Right renal pelvis (tissue), 4 donors: Measurements from ENCODE around the gene S100A8. TPM values are rescaled to one million over a fixed set of nuclear protein-coding genes. Genes with fewer than 3 reads are reported as not detected.
"Not testable (repeated sequence)": the region's sequence is repeated elsewhere in the genome, so short reads cannot be mapped to it uniquely, and the experiment has no call there.

Experiments
- DNase-seq, 4 donors: peaks; one replicate each; pipeline ENCODE4 v3.0.0-alpha.2; 2013; ENCODE audit warnings: low read depth in 4 of 4, low spot score in 3 of 4, missing footprints in 1 of 4
- polyA plus RNA-seq, 4 donors: library from polyadenylated mRNA; unstranded; fragments of 120-200 nt; gene quantifications; one replicate each; pipeline ENCODE4 v1.2.1, GENCODE V29; 2013; ENCODE audit not compliant: insufficient read length in 4 of 4

S100A8 gene
- polyA plus RNA-seq, 4 donors: 4.5 to 15.2 (median 10.9) TPM

DNA sequence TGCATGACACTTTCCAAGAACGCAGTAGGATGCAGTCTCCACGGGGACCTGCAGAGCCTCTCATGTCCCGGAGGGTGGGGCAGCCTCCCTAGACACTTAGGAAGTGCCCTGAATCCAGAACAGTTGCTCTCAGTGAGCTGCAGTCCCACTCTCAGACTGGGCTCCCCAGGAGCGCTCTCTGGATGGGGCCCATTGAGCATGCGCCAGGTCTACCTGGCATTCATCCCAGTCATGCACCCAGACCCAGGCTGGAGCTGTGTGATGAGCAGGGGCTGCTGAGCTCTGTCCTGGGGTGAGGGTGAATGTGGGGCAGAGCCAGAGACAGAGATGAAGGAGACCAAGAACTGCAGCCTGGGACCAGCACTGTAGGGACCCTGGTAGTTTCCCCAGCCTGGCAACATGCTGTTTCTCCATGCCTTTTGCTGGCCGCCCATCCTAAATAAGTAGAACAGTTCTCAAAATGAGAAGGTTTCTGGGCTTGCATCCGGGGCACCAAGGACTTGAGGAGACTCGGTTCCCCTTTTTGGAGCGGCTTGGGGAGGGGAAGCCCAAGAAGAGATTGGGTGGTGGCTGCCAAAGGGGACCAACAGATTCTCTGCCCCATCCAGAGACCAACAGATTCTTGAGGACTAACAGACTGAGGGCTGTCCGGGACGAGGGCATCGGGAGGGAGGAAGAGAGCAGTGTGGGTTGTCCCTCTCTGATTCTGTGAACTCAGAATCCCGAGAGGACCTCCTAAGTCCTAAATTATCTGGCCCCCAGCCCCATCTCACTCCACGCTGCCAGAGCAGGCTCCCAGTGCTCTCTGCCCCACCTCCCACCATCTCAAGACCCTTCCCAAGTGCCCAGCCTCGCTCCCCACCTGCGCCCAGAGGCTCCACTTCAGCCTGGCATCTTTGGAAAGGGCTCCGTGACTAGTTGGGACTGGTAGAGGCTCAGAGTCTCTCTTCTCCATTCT is 41.2 kb downstream of the S100A8 start:
- no peak for DNase-seq

DNA sequence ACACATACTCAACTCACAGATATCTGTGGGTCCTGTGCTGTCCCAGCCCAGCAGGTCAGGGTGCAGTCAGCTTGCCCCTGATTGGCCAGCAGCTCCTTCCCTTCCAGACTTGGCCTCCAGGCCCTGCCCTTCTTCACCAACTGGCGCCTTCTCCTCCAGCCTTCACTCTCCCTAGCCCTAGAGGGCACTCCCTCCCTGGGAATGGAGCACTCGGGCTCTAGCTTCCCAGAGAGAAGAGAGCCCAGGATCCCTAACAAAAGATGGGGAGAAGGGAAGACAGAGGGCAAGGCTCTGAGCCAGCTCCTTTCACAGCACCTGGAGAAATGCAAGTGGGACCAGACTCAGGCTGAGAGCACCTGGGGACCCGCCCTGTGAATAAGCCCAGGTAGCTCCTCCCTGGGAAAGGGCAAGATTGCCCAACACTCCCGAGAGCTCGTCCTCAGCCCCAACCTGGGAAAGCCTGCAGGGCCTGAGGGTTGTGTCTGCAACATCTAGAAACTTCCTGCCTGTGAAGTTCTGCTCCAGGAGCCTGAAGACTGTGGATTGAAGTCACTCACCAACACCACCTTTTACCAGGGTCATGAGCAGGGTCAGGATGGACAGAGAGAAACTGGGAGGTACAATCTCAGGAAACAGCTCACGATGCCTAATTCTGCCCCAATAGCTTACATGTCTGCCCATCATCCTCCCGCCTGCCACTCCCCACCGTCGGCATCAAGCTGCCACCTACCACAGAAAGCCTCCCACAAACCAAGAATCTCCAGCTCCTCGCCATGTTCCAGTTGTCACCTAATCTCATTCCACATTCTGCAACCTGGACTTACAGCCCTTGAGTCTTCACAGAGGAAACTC is 42.1 kb downstream of the S100A8 start, which contains the start of gene PGLYRP4:
Gene PGLYRP4 (minus strand): TSS at position 331 of the 852 bp plus-strand sequence. CDS start 909 bp downstream, outside the sequence.
- no peak for DNase-seq

DNA sequence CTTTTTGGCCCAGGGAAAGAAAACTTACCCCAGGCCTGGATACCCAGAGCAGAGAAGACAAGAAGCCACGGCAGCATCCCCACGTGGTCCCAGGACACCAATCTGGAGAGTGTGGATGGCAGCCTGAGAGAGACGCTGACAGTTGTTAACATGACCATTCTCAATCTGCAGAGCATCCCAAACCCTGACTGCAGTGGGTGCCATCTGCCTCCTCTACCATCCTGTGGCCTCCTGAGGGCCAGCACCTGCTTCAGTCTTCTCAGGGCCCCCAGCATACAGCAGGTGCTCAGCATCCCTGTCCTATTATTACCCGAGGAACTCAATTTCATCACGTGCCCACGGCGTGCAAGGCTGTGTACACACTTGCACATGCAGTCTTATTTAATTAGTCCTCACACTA is 43.0 kb downstream of the S100A8 start:
- no peak for DNase-seq

DNA sequence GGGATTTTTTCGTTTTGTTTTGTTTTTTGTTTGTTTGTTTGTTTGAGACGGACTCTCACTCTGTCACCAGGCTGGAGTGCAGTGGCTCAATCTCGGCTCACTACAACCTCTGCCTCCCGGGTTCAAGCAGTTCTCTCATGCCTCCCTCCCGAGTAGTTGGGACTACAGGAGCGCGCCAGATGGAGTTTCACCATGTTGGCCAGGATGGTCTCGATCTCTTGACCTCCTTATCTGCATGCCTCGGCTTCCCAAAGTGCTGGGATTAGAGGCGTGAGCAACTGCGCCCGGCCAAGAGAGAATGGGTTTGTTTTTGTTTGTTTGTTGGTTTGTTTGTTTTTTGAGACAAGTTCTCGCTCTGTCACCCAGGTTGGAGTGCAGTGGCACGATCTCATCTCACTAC is 43.8 kb downstream of the S100A8 start:
- DNase-seq: not testable (repeated sequence)

DNA sequence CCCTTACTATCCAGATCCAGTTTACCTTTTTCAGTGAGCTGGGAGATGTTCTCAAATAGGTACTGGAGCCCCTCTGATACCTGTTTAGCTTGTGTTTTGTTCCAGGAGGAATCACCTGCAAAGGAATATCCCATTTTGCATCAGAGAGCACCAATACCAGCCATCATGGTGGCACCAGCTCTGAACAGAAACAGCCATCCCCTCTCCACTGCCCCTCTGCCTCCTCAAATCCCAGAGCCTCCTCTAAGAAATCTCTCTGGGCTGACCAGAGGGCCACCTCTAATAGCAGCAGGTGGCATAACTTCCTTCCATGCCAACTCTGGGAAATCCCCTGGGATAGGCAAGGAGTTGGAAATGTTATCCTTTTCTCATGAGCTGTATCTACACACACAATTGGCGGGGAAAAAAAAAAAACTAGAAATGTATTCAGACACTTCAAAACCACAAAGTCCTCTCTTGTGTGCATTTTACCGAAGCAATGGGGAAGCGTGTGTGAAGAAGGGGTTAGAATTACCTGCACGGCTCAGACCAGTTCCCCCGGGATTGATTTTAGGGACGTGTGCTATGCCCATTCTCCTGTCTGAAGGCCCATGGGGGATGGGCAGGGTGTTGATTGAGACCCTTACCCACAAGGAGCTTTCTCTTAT is 44.7 kb downstream of the S100A8 start:
- no peak for DNase-seq

DNA sequence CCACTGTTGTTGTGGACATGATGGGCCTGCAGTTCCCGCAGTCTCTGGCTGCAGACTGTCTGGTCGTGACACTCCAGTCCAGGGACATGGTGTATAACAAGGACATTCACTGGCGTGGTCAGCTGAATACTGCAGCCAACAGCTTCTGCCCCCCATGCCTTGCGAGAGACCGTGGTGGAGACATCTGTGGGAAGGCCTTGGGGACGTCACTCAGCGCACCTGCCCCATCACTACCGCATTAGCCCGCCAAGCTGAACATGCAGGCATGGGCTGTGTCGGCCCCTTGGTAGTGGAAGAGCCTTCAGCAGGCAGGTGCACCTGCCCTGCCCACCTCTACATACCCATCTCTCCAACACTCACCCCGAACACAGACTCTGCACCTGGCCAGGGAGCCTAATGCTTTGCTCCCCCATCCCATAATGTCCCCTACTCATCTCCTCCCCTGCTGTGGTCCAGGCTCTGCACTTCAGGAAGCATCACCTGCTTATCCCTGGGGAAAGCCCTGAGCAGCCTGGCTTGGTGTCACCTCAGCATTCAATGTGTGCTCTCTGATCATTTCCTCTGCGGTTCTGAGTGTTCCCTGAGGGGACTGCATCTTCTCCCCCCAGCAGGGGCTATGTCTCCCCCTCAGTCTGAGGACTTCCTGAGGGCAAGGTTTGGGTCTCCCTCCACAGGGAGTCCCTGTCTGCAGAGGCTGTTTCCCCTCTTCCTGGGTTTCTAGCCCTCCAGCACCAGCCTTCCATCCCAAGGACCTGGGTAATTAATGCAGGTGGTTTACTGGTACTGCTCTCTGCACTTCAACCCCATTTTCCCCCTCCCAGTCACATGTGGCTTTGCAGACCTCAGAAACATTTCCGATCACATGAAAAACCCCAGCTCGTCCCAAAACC is 45.4 kb downstream of the S100A8 start:
- DNase-seq: no peak

DNA sequence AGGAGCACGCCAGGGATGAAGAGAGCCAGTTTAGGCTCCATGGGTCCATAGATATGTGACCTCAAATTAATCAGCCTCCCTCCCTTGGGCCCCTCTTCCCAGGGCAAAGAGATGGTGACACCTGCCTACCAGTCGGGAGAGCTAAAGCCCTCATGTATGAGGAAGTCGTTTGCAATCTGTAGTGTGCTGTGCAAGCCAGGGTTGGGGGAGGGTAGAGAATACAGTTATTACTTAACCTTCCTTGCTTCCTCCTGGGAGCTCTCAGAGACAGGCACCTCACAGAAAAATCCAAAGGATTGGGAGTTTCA is 46.2 kb downstream of the S100A8 start:
- DNase-seq: no peak

DNA sequence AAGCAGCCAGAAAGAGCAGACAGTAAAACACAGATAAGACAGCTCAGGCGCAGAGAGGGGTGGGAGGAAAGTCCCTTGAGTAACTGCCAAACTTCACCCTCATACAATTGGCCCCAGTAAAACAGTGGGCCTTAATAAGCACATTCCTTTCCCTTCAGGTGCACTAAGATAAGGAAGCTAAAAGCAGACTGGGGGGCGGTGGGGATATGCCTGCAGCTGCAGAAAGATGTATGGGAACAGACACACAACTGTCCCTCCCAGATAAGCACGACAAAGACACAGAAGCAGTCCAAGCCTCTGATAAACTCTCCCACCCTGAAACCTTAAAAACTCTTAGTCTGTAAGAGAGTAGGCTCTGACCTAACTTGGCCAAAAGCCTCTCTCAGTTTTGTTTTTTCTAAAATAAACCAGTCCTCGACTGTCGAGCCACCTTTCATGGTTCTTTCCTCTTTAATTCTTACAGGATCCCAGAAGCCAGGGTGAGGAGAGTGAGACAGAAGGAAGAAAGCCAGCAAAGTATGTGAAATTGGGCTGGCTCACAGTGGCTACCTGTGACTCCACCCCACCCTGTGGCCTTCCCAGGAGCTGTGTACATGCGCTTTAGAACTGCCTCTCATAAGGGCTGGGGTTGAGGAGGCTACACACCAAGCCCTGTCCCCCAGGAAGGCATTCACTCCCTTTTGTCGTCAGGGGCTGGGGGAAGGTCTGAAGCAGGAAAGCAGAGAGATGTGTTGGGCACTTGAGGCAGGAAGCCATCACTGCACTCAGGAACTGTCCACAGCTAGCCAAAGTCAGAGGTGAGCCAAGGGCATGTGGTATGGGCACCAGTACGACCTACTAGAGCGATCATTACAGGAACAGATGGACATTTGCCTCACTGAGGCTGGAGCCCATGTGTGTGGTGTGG is 46.8 kb downstream of the S100A8 start:
- DNase-seq: no peak

DNA sequence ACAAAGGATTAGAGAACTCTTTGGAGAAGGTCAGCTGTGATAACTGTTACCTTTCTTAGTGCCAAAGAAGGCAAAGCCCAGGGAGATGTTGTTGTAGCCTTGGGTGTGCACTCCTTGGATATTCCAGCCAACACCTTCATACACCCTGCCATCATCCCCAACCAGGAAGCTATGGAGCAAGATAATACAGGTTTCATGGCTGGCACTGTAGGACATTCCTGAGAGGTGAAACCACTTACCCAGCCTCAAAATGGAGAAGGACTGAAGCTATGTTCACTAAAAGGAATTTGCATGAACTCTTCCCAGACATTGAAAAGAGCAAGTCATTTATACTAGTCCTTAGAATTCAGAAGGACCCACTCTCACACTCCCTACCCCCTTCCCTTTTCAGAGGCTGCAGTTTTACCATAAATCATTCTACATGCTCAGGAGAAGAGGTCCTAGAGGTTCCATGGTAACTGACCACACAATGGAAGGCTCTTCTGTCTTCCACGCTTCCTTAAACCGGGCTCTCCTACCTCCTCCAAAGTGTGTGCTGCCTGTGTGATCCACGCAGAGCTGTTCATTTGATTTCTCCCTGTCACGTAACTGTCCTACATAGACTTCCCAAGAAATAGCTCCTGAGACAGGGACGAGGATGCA is 47.7 kb downstream of the S100A8 start:
- no peak for DNase-seq

DNA sequence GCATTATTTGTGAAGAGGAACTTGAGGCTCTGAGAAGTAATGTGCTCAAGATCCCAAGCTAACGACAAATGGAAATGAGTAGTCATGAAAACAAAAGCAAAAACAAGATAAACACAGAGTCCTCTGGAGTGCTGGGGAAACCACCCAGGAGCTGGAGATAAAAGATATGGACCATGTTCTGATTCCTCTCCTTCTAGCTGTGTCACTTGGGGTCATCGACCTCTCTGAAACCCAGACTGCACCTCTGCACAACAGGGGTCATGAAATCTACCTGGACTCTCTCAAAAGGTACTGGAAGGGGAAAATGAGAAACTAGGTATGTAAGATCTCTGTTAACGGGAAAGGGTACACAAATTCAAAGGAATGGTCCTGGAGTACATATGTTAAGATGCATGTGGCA is 48.7 kb downstream of the S100A8 start:
- DNase-seq: no peak

DNA sequence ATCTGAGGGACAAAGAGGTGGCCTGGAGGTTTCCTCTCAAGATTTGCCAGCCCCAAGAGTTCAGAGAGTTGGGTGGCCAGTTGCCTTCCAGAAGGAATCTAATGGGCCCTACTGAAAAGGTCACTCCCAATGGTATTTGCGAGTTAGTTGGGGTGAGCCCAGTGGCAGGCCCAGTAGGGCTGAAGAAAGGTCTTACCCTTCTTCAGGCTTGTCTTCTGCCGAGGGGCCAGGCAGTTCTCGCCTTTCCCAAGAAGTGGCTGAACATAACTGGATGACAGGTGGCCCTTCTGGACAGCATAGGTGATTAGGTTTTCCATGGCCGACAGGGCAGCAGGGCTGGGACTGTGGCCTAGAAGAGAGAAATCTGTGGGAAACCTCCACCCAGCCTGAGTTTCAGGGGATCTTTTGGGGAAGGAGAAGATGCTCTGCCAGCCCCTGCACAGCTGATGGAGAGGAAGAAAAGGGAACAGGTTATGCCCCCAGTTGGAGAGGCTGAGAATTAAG is 49.4 kb downstream of the S100A8 start:
- DNase-seq: no peak

DNA sequence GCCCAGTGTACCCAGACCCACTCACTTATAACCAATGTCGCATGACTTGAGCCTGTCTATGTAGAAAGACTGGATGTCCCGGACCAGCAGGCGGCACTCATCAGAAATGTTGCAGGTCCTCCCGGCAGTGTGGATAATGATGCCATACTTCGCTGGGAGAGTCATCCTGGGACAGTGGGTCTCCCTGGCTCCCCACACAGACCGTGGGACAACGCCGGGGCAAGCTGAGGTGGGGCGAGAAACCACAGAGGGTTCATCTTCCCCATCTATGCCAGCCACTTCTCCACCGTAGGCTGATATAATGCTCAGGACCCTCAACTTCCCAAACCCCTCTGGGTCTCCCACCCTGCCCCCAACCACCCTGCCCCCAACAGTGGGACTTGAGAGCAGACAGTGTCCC is 50.5 kb downstream of the S100A8 start:
- no peak for DNase-seq

Other genes starting within 250 kb of the S100A8 start
- not detected for gene SPRR2G, start 240.2 kb downstream of the S100A8 start, polyA plus RNA-seq
- gene LELP1, start 187.6 kb downstream of the S100A8 start, polyA plus RNA-seq: not detected
- gene PRR9, start 173.5 kb downstream of the S100A8 start, polyA plus RNA-seq: not detected
- gene LORICRIN, start 131.4 kb downstream of the S100A8 start, polyA plus RNA-seq: not detected
- gene PGLYRP3, start 78.1 kb downstream of the S100A8 start, polyA plus RNA-seq: not detected
- gene PGLYRP4, start 42.2 kb downstream of the S100A8 start, polyA plus RNA-seq: not detected
- gene S100A9, start 33.2 kb downstream of the S100A8 start, polyA plus RNA-seq: 10 to 100 TPM in 3 of 4 donors, 1 to 10 TPM in 1; 7.8 to 23.3 (median 18.2) TPM
- gene S100A12, start 15.5 kb downstream of the S100A8 start, polyA plus RNA-seq: 1 to 10 TPM in 3 of 4 donors, not detected in 1; 1.3 to 2.8 (median 2.3) TPM
- not detected for gene S100A7A, start 25.4 kb upstream of the S100A8 start, polyA plus RNA-seq
- under 1 TPM in 3 of 4 donors, not detected in 1; 0.21 to 0.96 (median 0.67) TPM for gene S100A7, start 69.6 kb upstream of the S100A8 start, polyA plus RNA-seq
- gene S100A6, start 144.9 kb upstream of the S100A8 start, polyA plus RNA-seq: 100 to 1,000 TPM; 168 to 309 (median 231) TPM
- gene S100A5, start 149.9 kb upstream of the S100A8 start, polyA plus RNA-seq: 1 to 10 TPM in 1 of 4 donors, under 1 TPM in 3; 0.70 to 1.1 (median 0.89) TPM
- 10 to 100 TPM; 31.2 to 62.0 (median 37.8) TPM for gene S100A4, start 154.7 kb upstream of the S100A8 start, polyA plus RNA-seq
- under 1 TPM in 3 of 4 donors, not detected in 1; 0.24 to 0.41 (median 0.35) TPM for gene S100A3, start 158.2 kb upstream of the S100A8 start, polyA plus RNA-seq
- gene S100A2, start 174.8 kb upstream of the S100A8 start, polyA plus RNA-seq: 10 to 100 TPM in 1 of 4 donors, 1 to 10 TPM in 3; 6.2 to 11.8 (median 8.0) TPM
- gene S100A16, start 222.1 kb upstream of the S100A8 start, polyA plus RNA-seq: 100 to 1,000 TPM; 108 to 130 (median 113) TPM
- gene S100A14, start 225.3 kb upstream of the S100A8 start, polyA plus RNA-seq: 10 to 100 TPM; 17.8 to 28.6 (median 20.7) TPM
- gene S100A13, start 236.4 kb upstream of the S100A8 start, polyA plus RNA-seq: 100 to 1,000 TPM; 139 to 170 (median 156) TPM
- gene S100A1, start 237.4 kb upstream of the S100A8 start, polyA plus RNA-seq: 10 to 100 TPM; 17.8 to 33.4 (median 23.5) TPM
- 100 to 1,000 TPM; 124 to 131 (median 127) TPM for gene CHTOP, start 243.0 kb upstream of the S100A8 start, polyA plus RNA-seq